ENCODE data around the gene FBXO9. TPM values are rescaled to one million over a fixed set of nuclear protein-coding genes. Genes with fewer than 3 reads are reported as not detected.

FBXO9 gene
- total RNA-seq, 1 experiment from 2014 or later = 27.8 TPM

DNA sequence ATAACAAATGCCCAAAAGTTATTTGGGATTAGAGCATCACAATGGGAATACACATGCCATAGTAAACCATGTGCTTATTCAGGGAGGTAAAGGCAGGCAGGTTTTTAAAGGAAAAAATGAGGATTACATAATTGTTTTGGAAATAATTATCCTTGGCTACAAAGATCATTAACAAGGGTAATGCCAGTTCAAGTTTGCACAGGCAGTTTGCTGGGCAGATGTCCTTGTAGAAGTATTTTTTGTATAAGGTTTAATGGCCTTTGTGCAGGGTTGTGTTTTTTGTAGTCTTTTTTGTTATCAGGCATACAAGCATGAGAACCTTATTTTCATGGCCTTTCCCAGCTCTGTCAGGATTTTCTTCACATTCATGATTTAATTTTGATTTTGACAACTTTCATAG, 24.7 kb downstream of the FBXO9 start:
- DNase-seq (ENCODE audit: low read depth) = no peak

DNA sequence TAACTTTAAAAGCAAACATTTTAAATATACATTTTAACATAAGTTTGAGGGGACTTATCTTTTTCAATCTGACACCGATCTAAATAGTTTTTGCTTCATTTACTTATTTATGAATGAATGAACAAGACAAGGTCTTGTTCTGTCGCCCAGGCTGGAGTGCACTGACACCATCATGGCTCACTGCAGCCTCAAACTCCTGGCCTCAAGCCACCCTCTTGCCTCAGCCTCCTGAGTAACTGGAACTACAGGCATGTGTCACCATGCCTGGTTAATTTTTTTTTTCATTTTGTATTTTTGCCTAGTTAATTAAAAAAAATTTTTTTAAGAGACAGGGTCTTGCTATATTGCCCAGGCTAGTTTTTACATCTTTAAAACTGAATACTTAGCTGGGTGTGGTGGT, 25.4 kb downstream of the FBXO9 start:
- no peak for DNase-seq (ENCODE audit: low read depth)

DNA sequence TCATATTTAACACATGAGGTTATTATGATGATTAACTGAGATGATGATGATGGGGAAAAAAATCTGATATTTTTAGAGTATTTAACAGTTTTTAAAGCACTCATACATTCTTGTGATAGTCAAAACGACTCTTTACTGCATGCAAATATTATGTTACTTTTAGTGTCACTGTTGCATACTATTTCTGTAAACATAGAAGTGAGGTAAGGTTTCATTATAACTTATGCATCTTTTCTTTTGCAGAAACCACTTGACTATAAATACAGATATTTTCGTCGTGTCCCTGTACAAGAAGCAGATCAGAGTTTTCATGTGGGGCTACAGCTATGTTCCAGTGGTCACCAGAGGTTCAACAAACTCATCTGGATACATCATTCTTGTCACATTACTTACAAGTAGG, 30.1 kb downstream of the FBXO9 start:
- DNase-seq (ENCODE audit: low read depth) = no peak

DNA sequence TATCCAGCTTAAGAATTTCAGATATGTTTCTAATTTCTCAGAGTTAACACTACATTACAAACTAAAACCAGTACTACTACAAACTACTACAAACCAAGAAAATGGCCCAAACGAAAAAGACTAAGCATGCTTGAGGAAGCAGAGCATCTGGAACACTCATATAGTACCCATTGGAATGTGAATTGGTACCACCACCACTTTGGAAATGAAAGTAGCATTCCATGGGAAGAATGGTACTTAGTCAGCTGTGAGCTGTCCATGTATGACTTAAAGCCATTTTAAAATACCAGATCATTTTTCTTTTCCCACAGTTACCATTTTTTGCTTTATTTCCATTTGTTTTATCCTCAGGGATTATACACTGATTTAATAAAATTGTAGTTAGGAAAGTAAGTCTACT, 30.5 kb downstream of the FBXO9 start:
- peak; percentile 13 for DNase-seq (ENCODE audit: low read depth)

DNA sequence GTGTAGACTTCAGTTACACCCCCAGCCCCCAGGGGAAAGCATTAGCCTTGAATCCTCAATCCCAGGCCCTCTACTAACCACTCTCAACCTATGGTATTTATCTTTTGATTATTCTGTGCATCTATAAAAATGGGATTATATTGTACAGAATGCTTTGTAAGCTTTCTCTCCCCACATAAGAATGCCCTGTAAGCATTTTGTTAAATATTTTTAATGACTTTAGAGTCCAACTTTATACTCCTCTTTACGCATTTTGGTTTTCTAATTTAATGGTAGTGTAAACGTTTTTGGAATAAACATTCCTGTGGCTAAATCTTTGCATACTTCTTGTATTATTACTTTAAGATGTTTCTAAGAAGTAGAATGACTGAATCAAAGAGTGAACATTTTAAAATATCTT, 35.4 kb downstream of the FBXO9 start:
- no peak for DNase-seq (ENCODE audit: low read depth)

DNA sequence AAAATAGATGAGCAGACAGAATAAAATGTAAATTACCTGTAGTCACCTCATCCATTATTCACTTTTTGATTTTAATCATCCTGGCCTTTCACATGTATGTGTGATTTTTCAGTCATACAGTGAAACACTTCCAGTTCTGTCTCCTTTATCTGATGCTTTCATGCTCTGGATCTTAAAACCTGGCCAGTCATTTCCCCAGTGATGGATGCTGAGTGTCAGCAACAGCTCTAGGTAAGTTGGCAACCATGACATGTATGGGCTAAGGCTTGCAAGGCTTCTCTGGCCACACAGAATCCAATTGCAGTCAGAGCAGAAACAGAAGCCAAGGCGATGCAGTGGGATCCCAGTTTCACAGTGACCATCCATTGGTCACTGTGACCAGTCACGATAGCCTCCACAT, 35.8 kb downstream of the FBXO9 start:
- DNase-seq (ENCODE audit: low read depth) = no peak

DNA sequence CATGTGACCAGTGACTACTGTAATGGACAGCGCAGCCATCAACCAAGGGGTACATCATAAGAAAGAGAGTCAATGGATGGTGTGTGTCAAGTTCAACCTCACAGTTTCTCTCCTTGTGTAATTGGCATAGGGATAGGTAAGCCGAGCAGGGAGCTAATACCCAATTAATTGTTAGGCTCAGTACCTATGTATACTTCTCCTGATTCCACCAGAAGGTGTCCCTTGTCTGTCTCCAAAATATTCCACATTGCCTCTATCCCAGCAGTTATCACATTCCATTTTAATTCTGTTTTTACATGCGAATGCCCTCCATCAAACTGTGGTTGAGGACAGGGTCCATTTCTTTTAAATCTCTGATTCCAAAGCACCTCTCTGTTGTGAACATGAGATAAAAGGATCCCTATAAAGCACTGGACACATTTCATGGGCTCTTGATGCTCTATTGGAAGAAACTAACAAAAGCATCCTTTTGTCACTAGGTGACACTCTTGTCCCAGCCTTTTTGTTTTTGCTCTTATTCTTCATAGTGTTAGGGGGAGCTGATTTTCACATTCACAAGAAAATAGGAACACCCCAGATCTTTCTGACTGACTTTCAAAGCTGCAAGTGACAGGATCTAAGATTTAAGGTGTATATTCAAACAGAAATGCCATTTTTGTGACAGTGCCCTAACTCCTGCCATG, 38.9 kb downstream of the FBXO9 start:
- peak; percentile 40 for DNase-seq (ENCODE audit: low read depth)

DNA sequence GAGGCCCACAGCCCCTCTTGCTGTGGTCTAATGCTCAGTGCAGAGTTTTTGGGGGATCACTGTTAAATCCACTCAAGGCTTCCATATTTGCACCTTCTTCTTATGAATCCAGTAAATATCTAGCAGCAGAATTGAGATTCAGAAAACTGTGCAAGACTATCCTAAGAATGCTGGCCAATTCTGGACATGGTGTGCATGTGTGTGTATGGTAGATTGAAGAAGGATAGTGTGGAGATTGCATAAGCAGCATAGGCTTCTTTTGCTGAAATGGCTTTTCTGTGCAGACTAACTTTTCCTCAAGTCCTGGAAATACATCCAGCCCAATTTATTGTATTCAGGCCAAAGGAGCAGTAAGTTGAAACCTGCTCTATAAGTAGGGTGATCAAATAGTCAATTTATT, 39.7 kb downstream of the FBXO9 start:
- DNase-seq (ENCODE audit: low read depth) = no peak

DNA sequence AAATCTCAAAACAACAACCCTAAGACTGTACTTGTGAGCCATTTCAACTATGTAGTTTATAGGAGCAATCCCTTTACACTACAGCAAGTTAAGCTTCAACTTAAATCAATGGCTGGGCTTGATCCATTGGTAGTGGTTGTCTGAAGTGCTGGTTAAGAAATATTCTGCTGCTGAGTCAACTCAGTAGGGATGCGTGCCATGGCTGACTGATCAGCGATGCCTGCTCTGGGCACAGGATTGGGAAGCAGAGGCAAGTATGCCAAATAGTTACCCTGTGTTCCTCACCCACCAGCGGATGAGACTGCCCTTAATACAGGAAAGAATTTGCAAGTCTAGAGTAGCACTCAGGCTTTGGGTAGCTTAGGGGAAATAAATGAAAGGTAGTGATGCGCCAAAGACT, 41.9 kb downstream of the FBXO9 start:
- peak; percentile 75 for DNase-seq (ENCODE audit: low read depth)

DNA sequence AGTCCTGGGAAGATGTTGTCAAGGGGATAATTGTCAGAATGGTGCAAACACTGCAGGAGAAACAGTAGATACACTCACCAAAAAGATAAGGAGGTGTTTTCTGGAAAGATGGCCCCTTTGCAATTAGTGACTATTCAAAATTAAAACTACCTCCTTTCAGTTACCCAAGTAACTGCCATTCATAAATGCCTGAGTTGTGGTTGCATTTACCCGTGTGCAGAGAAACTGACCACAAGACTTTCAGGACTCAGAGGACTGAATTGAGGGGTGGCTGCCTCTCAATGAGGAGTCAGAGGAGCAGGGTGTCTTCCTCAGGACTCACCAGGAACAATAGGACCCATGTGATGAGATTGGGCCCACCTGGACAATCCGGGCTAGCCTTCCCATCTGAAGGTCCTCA, 44.4 kb downstream of the FBXO9 start:
- no peak for DNase-seq (ENCODE audit: low read depth)

DNA sequence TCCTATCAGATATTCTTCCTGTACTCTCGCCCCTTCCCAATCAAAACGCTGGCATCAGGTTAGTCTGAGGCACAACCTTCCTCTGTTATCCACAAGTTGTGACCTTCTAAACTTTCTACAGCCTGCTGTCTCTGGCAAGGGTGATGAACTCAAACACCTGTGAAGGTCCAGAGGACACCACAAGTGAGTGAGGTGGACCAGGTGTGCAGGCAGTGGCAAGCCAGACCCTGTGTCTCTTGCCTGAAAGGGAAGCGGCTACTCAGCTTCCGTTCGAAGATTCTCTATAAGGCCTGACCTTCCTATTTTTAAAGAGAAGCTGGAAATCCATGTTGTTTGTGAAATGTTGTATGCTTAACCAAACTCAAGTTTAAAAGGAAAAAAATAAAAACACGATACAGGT, 46.7 kb downstream of the FBXO9 start:
- DNase-seq (ENCODE audit: low read depth) = no peak

DNA sequence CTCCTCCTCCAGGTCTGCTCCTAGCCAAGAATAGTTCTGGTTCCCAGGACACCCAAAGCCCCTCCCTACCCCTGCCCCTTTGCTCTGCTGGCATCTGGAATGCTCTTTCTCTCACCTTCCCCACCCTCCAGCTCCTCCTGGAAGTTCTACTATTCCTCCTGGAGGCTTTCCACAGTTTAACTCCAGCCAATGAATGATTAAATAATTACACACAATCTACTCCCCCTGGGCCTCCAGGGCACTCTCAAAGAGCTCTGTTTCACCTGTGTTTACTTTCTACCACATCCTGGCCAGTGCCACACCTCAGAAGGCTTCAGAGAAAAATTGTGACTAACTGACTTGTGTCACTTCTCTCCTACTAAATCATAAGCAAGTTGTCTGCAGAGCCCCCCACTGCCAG, 47.2 kb downstream of the FBXO9 start:
- DNase-seq (ENCODE audit: low read depth) = no peak

DNA sequence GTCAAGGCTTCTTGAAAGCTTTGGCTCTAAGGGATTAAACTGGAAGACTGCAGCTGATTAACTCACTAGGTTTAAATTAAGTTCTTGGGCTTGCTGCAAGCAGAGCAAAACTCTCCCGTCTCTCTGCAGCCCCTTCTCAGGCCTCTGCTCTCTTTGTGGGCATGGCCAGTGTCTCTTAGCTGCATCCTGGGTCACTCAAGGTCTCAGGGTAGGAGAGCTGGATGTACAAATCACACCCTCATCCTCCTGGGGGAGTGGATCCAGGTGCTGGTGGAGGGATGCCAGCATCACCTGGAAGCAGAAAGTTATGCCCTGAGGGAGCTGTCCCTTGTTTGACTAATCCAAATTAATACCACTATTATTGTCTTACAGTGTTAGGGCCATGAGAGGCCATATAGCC, 47.7 kb downstream of the FBXO9 start:
- no peak for DNase-seq (ENCODE audit: low read depth)

DNA sequence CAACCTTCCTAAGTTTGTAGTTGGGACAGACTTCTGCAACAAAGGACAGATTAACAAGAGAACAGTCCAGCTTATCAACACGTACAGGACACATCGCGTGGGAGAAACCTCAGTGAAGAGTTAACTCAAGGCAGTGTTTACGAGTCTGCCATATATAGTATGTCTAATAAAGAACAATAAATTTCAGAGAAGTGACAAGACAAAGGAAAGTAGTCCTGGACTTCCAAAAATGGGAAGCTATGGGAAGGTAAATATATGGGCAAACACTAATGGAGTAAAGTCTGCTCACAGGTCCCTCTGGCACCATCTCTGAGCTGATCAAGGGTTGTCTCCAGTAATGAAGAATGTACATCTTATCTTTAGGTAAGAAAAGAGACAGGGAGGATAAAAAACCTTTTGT, 48.5 kb downstream of the FBXO9 start:
- no peak for DNase-seq (ENCODE audit: low read depth)

DNA sequence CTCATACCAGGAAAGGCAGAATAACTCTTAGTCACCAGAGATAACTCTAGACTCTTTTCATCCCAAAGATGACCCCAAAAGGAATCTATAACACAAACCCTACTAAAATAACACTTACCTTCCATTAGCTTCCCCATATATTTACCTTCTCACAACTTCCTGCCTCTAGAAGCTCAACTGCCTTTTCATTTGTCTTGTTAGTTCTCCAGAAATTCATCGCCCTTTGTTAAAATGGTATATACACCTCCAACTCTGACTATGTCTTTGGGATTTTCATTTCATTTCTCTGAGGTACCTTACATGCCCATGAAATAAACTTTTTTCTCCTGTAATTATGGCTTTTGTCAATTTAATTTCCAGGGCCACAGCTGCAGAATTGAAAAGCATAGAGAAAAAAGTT, 49.9 kb downstream of the FBXO9 start:
- no peak for DNase-seq (ENCODE audit: low read depth)

DNA sequence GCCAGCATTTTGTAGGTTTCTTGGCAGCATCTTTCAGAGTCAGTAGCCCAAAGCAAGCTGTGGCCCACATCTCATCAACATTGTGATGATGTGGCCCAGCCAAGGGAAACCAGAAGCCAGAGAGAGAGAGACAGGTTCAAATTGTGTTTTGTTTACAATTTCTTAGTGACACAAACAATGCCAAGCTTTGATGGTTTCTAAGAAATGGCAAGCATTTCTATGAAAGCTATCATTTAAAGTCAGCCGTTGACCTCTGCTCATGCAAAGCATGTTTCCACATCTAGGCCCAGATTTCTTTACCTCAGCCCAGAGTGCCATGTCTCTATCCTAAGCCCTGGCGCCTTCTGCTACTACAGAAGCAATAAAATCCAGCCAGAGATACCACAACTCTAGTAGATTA, 50.5 kb downstream of the FBXO9 start:
- no peak for DNase-seq (ENCODE audit: low read depth)

DNA sequence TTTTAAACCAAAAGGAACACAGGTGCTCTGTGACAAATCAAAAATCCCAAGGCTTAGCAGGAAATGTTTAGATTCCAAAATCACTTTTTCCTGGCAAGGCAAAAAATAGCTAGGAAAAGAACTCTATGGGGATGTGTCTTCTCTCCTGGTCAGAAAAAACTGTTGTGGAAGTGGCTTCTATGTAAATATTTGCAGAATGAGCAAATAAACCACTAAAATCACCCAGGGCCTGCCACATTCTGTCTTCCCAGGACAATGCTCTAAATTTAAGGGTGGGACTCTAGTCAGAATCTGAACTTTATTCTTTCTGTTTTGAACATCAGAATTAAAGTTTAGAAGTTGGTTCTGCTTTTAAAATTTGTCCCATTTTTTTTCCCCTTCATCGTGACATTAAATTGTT, 54.1 kb downstream of the FBXO9 start:
- DNase-seq (ENCODE audit: low read depth) = peak; percentile 78

DNA sequence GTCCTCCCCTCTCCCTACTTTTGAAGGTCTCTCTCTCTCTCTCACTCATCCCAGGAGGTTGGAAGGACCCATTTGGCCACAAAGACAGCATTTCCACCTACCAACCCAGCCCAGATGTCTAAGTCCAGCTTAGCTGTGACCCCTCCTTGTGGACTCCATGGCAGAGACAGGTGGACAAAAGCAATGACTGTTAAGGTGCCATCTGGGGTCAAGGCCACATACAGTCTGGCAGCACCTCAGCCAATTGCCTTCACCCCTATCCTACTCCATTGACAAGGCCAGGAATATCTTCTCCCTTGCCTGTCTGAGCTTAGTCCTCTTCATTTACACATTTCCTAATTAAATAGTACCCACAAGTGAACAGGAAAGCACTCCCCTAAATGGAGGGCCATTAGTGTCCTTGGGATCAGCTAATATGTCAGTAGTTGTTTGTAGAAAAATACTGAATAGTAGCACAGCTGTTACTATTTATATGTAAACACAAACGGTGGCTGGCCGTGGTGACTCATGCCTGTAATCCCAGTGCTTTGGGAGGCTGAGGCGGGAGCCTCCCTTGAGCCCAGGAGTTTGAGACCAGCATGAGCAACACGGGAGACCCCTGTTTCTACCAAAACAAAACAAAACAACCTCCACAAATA, 54.7 kb downstream of the FBXO9 start:
- DNase-seq (ENCODE audit: low read depth) = peak; percentile 88

DNA sequence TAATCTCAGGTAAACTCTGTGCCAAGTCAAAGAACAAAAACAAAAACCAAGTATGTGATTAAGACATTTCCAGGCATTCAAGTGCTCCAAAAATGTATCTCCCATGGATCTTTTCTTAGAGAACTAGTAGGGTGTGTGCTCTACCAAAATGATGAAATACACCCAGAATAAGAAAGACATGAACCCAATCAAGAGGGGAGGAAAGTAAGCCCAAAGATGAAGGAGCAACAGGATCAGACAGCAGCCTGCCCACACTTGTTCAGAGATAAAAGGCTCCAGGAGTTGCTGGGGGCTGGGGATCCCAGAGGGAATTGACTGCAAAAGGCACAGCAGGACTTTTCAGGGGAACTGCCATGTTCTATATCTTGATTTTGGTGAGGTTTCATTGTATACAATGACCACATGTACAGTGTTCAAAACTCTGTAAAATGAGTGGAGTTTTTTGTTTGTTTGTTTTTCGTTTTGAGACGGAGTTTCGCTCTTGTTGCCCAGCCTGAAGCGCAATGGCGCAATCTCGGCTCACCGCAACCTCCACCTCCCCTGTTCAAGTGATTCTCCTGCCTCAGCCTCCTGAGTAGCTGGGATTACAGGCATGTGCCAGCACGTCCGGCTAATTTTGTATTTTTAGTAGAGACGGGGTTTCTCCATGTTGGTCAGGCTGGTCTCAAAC, 59.1 kb downstream of the FBXO9 start:
- DNase-seq (ENCODE audit: low read depth) = no peak

DNA sequence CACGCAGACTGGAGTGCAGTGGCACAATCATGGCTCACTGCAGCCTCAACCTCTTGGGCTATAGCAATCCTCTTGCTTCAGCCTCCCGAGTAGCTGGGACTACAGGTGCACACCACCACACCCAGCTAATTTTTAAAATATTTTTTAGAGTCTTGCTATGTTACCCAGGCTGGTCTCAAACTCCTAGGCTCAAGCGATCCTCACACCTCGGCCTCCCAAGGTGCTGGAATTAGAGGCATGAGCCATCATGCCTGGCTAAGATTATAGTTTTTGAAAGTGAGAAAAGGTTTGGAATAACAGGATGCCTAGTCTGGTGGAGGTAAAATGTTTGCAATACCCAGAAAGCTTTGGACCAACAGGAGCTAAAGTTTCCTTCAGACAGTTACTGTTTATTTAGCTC, 60.1 kb downstream of the FBXO9 start:
- DNase-seq (ENCODE audit: low read depth) = no peak

DNA sequence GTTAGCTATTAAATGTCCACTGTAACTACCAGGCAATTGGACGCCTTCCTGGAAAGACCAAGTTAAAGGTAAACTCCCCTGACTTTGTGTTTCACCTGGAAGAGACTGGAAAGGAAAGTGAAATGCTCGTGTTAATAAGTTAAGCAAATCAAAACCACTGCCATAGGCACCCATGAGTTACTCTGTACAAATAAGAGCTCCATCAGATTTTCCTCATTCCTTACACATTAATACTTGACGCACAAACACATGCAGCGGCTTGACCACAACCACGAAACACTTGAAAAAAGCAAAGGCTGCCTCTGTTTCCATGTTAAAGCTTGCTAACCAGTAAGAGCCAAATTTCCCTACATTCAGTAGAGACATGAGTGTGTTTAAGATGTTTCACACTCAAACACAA, 63.6 kb downstream of the FBXO9 start:
- DNase-seq (ENCODE audit: low read depth) = peak; percentile 20

DNA sequence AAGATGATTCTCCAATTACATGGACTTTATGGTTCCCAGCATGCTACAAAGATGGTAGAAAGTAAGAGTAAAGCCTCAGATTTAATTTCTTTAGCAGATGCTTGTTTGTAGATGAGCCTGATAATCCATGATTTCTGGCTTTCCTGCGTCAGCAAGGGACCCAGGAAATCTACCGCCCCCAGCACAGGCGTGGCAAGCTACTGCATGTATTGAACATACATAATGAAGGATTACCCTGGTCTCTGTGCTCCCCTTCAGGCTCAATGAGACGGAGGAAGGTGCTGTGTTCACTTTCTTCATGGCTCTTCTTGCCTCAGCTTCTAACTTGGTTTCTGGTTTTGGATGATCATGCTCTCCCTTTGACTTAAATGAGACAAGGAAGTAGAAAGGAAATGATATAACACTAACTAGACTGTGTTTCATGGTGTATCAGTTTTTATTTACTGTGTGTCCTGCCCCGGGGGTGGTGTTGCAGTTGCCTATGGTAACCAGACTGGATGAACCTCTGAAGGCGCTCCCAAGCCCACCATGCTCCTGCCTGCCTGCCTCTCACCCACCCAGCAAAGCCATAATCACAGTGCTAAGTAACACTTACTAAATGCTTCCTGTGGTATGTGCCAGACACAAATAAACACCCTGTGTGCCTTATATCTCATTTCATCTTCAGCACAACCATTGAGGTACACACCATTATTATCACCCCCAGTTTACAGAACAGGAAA, 65.5 kb downstream of the FBXO9 start:
- no peak for DNase-seq (ENCODE audit: low read depth)

DNA sequence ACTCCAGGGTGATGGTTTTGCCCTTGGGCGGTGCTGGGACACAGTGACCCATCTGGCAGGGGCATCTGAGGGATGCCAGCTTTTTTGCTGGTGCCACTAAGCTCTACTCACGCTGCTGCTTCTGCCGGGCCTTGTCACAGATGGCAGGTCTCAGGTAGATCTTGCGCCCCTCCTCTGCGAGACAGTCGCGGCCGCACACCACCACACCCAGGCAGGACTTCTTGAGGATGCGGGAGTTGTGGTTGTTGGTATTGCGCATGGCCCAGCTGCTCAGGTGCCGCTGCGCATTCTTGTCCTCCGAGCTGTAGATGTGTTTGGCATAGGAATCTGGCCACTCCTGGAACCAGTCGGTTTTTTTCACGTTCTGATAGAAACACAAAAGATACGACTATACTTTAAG, 68.8 kb downstream of the FBXO9 start:
- no peak for DNase-seq (ENCODE audit: low read depth)

Measured in LHCN-M2 (cell line).